HG03103 (cell line): ENCODE measurements around the gene BACH2.
A peak's percentile ranks its signal among the peaks of the same experiment; 100 is the strongest.
"Not testable (repeated sequence)": the region's sequence is repeated elsewhere in the genome, so short reads cannot be mapped to it uniquely, and the experiment has no call there.

Experiments used
- ATAC-seq: cut with Tn5 transposase; IDR thresholded peaks from one replicate; pipeline ENCODE4 v1.9.1; 2021; ENCODE audit warnings: low read depth; ENCODE audit not compliant: unreplicated experiment

Gene BACH2

GRCh38 chr6:90218959-90219208, 77.8 kb downstream of the BACH2 start:
- ATAC-seq: no peak

- ATAC-seq: no peak
These were observed 79.0 kb downstream of the BACH2 start for GRCh38 chr6:90217506-90218127.

- peak; percentile 50 for ATAC-seq
These were observed 80.3 kb downstream of the BACH2 start for GRCh38 chr6:90216072-90216977.

GRCh38 chr6:90214966-90215365, 81.7 kb downstream of the BACH2 start:
- no peak for ATAC-seq

GRCh38 chr6:90214461-90214860, 82.2 kb downstream of the BACH2 start:
- ATAC-seq: no peak

- no peak for ATAC-seq
These were observed 84.4 kb downstream of the BACH2 start for GRCh38 chr6:90212274-90212673.

GRCh38 chr6:90209527-90209926, 87.1 kb downstream of the BACH2 start:
- ATAC-seq: no peak

- not testable (repeated sequence) for ATAC-seq
These were observed 88.0 kb downstream of the BACH2 start for GRCh38 chr6:90208690-90209089.

- no peak for ATAC-seq
These were observed 92.2 kb downstream of the BACH2 start for GRCh38 chr6:90204327-90205056.

GRCh38 chr6:90203672-90204071, 93.0 kb downstream of the BACH2 start:
- no peak for ATAC-seq

GRCh38 chr6:90202156-90202555, 94.5 kb downstream of the BACH2 start:
- no peak for ATAC-seq

GRCh38 chr6:90199900-90200299, 96.7 kb downstream of the BACH2 start:
- no peak for ATAC-seq

GRCh38 chr6:90198758-90199425, 97.8 kb downstream of the BACH2 start:
- no peak for ATAC-seq

- no peak for ATAC-seq
These were observed 98.7 kb downstream of the BACH2 start for GRCh38 chr6:90197854-90198496.

GRCh38 chr6:90195094-90195829, 101.4 kb downstream of the BACH2 start:
- ATAC-seq: no peak

- no peak for ATAC-seq
These were observed 102.2 kb downstream of the BACH2 start for GRCh38 chr6:90194371-90194841.

GRCh38 chr6:90193359-90193758, 103.3 kb downstream of the BACH2 start:
- no peak for ATAC-seq

GRCh38 chr6:90192857-90193256, 103.8 kb downstream of the BACH2 start:
- no peak for ATAC-seq

- no peak for ATAC-seq
These were observed 105.8 kb downstream of the BACH2 start for GRCh38 chr6:90190752-90191395.
